ENCODE data around the gene PRDM5. TPM values are rescaled to one million over a fixed set of nuclear protein-coding genes. Genes with fewer than 3 reads are reported as not detected.

The PRDM5 gene
- total and polyA plus RNA-seq, 7 experiments from 2014 or later = 0.15 to 1.1 (median 0.54) TPM; not detected in 2

DNA sequence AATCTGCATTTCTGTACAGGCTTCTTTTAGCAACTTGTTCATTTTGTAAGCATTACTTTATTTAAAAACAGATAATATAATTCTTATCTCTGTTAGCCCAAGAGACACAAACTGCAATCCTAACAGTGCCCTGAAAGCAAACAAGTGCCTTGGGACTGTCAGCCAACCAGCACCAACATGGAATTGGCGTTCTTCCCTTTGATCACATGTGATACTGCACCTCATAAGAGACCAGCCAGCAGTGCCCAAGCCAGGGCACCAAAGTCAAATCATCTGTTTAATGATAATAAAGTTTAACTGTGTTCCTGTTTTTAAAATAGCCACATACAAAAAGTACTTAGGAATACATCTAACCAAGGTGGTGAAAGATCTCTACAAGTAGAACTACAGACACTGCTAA lies 223.2 kb downstream of the PRDM5 start:
- no peak for ATAC-seq
- peaks cover 0 to 30% (median 9%) of the 10 kb centered on the region in 5 donors for H3K27me3 Mint-ChIP-seq

DNA sequence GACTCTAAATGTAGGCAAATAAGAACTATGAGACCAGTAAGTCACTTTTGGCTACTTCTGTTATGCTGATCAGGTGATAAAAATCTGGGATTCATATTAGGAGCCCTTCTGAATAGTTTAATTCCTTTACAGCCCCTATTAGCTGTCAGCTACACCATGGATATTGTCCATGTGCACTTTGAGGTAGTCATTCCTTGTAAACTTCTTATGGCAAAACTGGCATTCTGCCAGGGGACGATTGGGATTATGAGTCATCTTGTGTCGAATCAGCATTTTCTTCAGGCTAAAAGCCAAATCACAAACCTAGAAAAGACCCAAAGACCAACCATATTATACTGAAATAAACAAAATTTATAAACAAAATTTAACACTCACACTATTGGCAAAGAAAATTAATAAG lies 227.6 kb downstream of the PRDM5 start:
- no peak overlapping the region for H3K4me3 ChIP-seq (ENCODE audit: low read length)
- intact Hi-C loops (cut with micrococcal nuclease) = no loop called here
- ATAC-seq (no peak), DNase-seq (no peak)
- H3K4me3 Mint-ChIP-seq = no peak overlapping the region
- H3K9me3 ChIP-seq (ENCODE audit: control insufficient read depth in 2 of 3, low read length in 3 of 3) = no peaks in the 10 kb centered on the region
- POLR2A ChIA-PET = no interaction called here
- H3K4me1 Mint-ChIP-seq = no peaks in the 10 kb centered on the region
- no peak overlapping the region for H3K27ac Mint-ChIP-seq
- no peaks in the 10 kb centered on the region for H3K9me3 Mint-ChIP-seq
- H3K27me3 Mint-ChIP-seq = peaks cover 0 to 15% (median 4%) of the 10 kb centered on the region in 5 donors
- H3K27ac ChIP-seq (ENCODE audit: low read depth, low read length) = no peak overlapping the region
- no peaks in the 10 kb centered on the region for H3K4me1 ChIP-seq (ENCODE audit: control insufficient read depth in 2 of 2, insufficient read depth in 2 of 2, low read length in 2 of 2)
- H3K36me3 ChIP-seq (ENCODE audit: control insufficient read depth in 2 of 3, insufficient read depth in 3 of 3, low read length in 3 of 3) = no peaks in the 10 kb centered on the region
- H3K36me3 Mint-ChIP-seq = no peaks in the 10 kb centered on the region
- CTCF ChIA-PET = no interaction called here
- H3K27me3 ChIP-seq (ENCODE audit: control insufficient read depth in 2 of 2, insufficient read depth in 2 of 2, low read length in 2 of 2) = no peaks in the 10 kb centered on the region

More for the DNA sequence above, 223.2 kb downstream of the PRDM5 start:
- no peak for DNase-seq
- ChIA-PET POLR2A (no interaction called here), CTCF (no interaction called here)
- intact Hi-C loops (cut with micrococcal nuclease) = no loop called here
- H3K36me3 Mint-ChIP-seq = peaks cover 0 to 3% (median 0%) of the 10 kb centered on the region in 5 donors
- H3K27me3 ChIP-seq (ENCODE audit: control insufficient read depth in 2 of 2, insufficient read depth in 2 of 2, low read length in 2 of 2) = no peaks in the 10 kb centered on the region
- H3K9me3 ChIP-seq (ENCODE audit: control insufficient read depth in 2 of 3, low read length in 3 of 3) = no peaks in the 10 kb centered on the region
- peaks cover 0 to 1% (median 0%) of the 10 kb centered on the region in 11 donors for H3K9me3 Mint-ChIP-seq
- H3K4me3 Mint-ChIP-seq = no peak overlapping the region
- H3K36me3 ChIP-seq (ENCODE audit: control insufficient read depth in 2 of 3, insufficient read depth in 3 of 3, low read length in 3 of 3) = no peaks in the 10 kb centered on the region
- no peak overlapping the region for H3K27ac ChIP-seq (ENCODE audit: low read depth, low read length)
- no peak overlapping the region for H3K27ac Mint-ChIP-seq
- H3K4me1 Mint-ChIP-seq = no peaks in the 10 kb centered on the region
- H3K4me1 ChIP-seq (ENCODE audit: control insufficient read depth in 2 of 2, insufficient read depth in 2 of 2, low read length in 2 of 2) = no peaks in the 10 kb centered on the region
- no peak overlapping the region for H3K4me3 ChIP-seq (ENCODE audit: low read length)

DNA sequence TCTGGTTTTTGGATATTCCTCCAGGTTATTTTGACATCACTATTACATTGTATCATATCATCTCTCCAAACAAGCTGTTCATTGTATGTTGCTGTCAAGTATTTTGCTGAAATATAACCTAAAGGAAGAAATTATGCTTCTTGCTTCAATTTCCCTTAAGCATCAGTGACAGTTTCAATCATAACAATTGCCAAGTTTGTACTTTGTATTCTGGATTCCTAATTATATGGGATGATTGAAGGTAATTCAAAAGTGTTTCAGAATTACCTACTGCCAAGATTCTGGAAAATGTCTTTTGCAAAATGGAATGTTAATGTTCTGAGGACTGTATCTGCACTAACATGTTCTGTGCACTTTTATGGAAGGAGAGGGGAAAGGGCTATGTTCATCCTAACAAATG lies 228.7 kb downstream of the PRDM5 start:
- Histone ChIP-seq H3K4me1 (ENCODE audit: control insufficient read depth in 2 of 2, insufficient read depth in 2 of 2, low read length in 2 of 2) (no peaks in the 10 kb centered on the region), H3K27me3 (ENCODE audit: control insufficient read depth in 2 of 2, insufficient read depth in 2 of 2, low read length in 2 of 2) (no peaks in the 10 kb centered on the region), H3K4me3 (ENCODE audit: low read length) (no peak overlapping the region), H3K36me3 (ENCODE audit: control insufficient read depth in 2 of 3, insufficient read depth in 3 of 3, low read length in 3 of 3) (no peaks in the 10 kb centered on the region), H3K27ac (ENCODE audit: low read depth, low read length) (no peak overlapping the region), H3K9me3 (ENCODE audit: control insufficient read depth in 2 of 3, low read length in 3 of 3) (no peaks in the 10 kb centered on the region)
- H3K27me3 Mint-ChIP-seq = peaks cover 0 to 17% (median 10%) of the 10 kb centered on the region in 5 donors
- no peaks in the 10 kb centered on the region for H3K9me3 Mint-ChIP-seq
- no peaks in the 10 kb centered on the region for H3K36me3 Mint-ChIP-seq
- ATAC-seq (no peak), DNase-seq (no peak)
- POLR2A ChIA-PET = no interaction called here
- no peaks in the 10 kb centered on the region for H3K4me1 Mint-ChIP-seq
- intact Hi-C loops (cut with micrococcal nuclease) = no loop called here
- H3K27ac Mint-ChIP-seq = no peak overlapping the region
- CTCF ChIA-PET = no interaction called here
- H3K4me3 Mint-ChIP-seq = no peak overlapping the region

DNA sequence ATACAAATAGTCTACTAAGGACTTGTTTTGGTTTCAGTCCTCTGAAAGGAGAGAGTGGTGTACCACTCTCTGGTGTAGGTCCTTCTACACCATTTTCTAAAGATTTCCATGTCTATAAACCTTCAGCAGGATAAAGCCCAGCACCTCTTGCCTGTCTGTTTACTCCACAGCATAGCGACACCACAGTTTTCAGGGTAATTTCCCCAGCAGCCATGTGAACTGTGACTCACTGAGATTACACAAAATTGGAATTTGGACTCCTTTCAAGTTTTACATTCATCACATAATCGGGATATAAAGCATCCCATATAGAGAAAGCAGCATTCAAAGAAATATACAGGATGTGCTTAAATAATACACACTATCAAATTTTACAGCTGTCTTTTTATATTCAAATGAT lies 229.6 kb downstream of the PRDM5 start:
- no peak overlapping the region for H3K27ac Mint-ChIP-seq
- no peak for ATAC-seq
- no peaks in the 10 kb centered on the region for H3K9me3 ChIP-seq (ENCODE audit: control insufficient read depth in 2 of 3, low read length in 3 of 3)

DNA sequence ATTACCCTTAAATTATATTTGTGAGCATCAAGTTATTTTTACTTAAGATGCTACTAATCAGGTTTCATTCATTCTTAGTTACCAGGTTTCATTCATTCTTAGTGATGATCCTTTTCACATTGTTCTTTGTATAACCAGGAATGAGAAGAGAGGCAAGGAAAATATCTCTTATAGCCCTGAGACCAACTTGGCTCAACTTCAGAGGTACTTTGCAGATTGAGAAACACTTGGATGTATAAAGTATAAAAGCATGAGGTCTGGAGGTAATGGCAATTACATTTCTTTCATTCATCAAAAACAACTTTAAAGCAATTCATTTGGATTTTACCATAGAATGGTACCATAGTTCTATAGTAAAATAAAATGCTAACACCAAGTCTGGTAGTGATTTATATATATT lies 231.0 kb downstream of the PRDM5 start:
- Histone ChIP-seq H3K9me3 (ENCODE audit: control insufficient read depth in 2 of 3, low read length in 3 of 3) (no peaks in the 10 kb centered on the region), H3K36me3 (ENCODE audit: control insufficient read depth in 2 of 3, insufficient read depth in 3 of 3, low read length in 3 of 3) (no peaks in the 10 kb centered on the region), H3K4me3 (ENCODE audit: low read length) (no peak overlapping the region), H3K27me3 (ENCODE audit: control insufficient read depth in 2 of 2, insufficient read depth in 2 of 2, low read length in 2 of 2) (no peaks in the 10 kb centered on the region), H3K27ac (ENCODE audit: low read depth, low read length) (no peak overlapping the region), H3K4me1 (ENCODE audit: control insufficient read depth in 2 of 2, insufficient read depth in 2 of 2, low read length in 2 of 2) (no peaks in the 10 kb centered on the region)
- CTCF ChIA-PET = no interaction called here
- DNase-seq (no peak), ATAC-seq (no peak)
- no peak overlapping the region for H3K27ac Mint-ChIP-seq
- no peak overlapping the region for H3K4me3 Mint-ChIP-seq
- H3K27me3 Mint-ChIP-seq = peaks cover 0 to 19% (median 5%) of the 10 kb centered on the region in 5 donors
- POLR2A ChIA-PET = no interaction called here
- no peaks in the 10 kb centered on the region for H3K36me3 Mint-ChIP-seq
- intact Hi-C loops (cut with micrococcal nuclease) = no loop called here
- no peaks in the 10 kb centered on the region for H3K9me3 Mint-ChIP-seq
- no peaks in the 10 kb centered on the region for H3K4me1 Mint-ChIP-seq

More for the DNA sequence above, 229.6 kb downstream of the PRDM5 start:
- Mint-ChIP-seq H3K9me3 (no peaks in the 10 kb centered on the region), H3K27me3 (peaks cover 0 to 19% (median 5%) of the 10 kb centered on the region in 5 donors), H3K4me3 (no peak overlapping the region), H3K4me1 (no peaks in the 10 kb centered on the region), H3K36me3 (no peaks in the 10 kb centered on the region)
- no peak for DNase-seq
- intact Hi-C loops (cut with micrococcal nuclease) = no loop called here
- Histone ChIP-seq H3K27ac (ENCODE audit: low read depth, low read length) (no peak overlapping the region), H3K27me3 (ENCODE audit: control insufficient read depth in 2 of 2, insufficient read depth in 2 of 2, low read length in 2 of 2) (no peaks in the 10 kb centered on the region), H3K36me3 (ENCODE audit: control insufficient read depth in 2 of 3, insufficient read depth in 3 of 3, low read length in 3 of 3) (no peaks in the 10 kb centered on the region), H3K4me1 (ENCODE audit: control insufficient read depth in 2 of 2, insufficient read depth in 2 of 2, low read length in 2 of 2) (no peaks in the 10 kb centered on the region), H3K4me3 (ENCODE audit: low read length) (no peak overlapping the region)
- CTCF ChIA-PET = no interaction called here
- POLR2A ChIA-PET = no interaction called here

DNA sequence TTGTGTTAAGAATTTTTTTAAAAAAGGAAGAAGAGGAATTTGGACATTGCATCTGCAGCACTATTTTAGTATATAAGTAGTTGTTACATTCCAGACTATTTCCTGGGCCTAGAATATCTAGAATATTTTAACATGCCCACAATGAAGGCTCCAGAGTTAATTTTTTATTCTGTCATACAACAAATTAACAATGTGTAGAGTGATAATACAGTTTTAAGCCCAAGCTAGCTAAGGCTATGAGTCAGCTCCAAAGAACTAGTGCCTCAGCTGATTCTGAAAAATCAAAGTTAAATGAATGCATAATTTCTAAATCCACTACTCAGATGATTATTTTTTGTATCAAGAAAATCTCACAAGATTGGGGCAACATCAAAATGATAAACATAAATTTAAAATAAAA lies 231.4 kb downstream of the PRDM5 start:
- CTCF ChIA-PET = no interaction called here
- Mint-ChIP-seq H3K36me3 (no peaks in the 10 kb centered on the region), H3K4me3 (no peak overlapping the region), H3K27me3 (peaks cover 0 to 19% (median 5%) of the 10 kb centered on the region in 5 donors), H3K27ac (no peak overlapping the region), H3K4me1 (no peaks in the 10 kb centered on the region), H3K9me3 (no peaks in the 10 kb centered on the region)
- Histone ChIP-seq H3K36me3 (ENCODE audit: control insufficient read depth in 2 of 3, insufficient read depth in 3 of 3, low read length in 3 of 3) (no peaks in the 10 kb centered on the region), H3K4me1 (ENCODE audit: control insufficient read depth in 2 of 2, insufficient read depth in 2 of 2, low read length in 2 of 2) (no peaks in the 10 kb centered on the region), H3K27ac (ENCODE audit: low read depth, low read length) (no peak overlapping the region), H3K9me3 (ENCODE audit: control insufficient read depth in 2 of 3, low read length in 3 of 3) (no peaks in the 10 kb centered on the region), H3K4me3 (ENCODE audit: low read length) (no peak overlapping the region), H3K27me3 (ENCODE audit: control insufficient read depth in 2 of 2, insufficient read depth in 2 of 2, low read length in 2 of 2) (no peaks in the 10 kb centered on the region)
- DNase-seq (no peak), ATAC-seq (no peak)
- POLR2A ChIA-PET = no interaction called here
- intact Hi-C loops (cut with micrococcal nuclease) = no loop called here

DNA sequence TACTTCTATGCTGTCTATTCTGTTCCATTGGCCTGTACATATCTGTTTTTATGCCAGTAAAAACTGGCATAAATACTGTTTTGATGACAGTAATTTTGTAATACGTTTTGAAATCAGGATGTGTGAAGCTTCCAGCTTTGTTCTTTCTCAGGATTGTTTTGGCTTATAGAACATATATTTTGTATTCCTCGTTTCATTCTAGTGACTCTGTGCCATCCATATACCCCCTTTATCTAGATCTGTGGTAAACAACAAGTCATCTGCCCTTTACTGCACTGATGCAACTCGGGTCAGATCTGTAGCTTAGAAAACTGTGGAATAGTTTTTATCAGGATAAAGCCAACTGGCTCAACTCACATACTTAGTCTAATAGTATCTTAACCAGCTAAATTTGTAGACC lies 233.7 kb downstream of the PRDM5 start:
- CTCF ChIA-PET = no interaction called here
- no peak overlapping the region for H3K27ac ChIP-seq (ENCODE audit: low read depth, low read length)

More for the DNA sequence above, 233.7 kb downstream of the PRDM5 start:
- H3K27ac Mint-ChIP-seq = no peak overlapping the region
- Histone ChIP-seq H3K4me3 (ENCODE audit: low read length) (no peak overlapping the region), H3K36me3 (ENCODE audit: control insufficient read depth in 2 of 3, insufficient read depth in 3 of 3, low read length in 3 of 3) (no peaks in the 10 kb centered on the region), H3K9me3 (ENCODE audit: control insufficient read depth in 2 of 3, low read length in 3 of 3) (no peaks in the 10 kb centered on the region), H3K27me3 (ENCODE audit: control insufficient read depth in 2 of 2, insufficient read depth in 2 of 2, low read length in 2 of 2) (no peaks in the 10 kb centered on the region), H3K4me1 (ENCODE audit: control insufficient read depth in 2 of 2, insufficient read depth in 2 of 2, low read length in 2 of 2) (no peaks in the 10 kb centered on the region)
- DNase-seq (no peak), ATAC-seq (no peak)
- peaks cover 0 to 9% (median 7%) of the 10 kb centered on the region in 5 donors for H3K27me3 Mint-ChIP-seq
- H3K4me1 Mint-ChIP-seq = no peaks in the 10 kb centered on the region
- H3K4me3 Mint-ChIP-seq = no peak overlapping the region
- POLR2A ChIA-PET = no interaction called here
- intact Hi-C loops (cut with micrococcal nuclease) = no loop called here
- H3K9me3 Mint-ChIP-seq = no peaks in the 10 kb centered on the region
- no peaks in the 10 kb centered on the region for H3K36me3 Mint-ChIP-seq

Data from naive thymus-derived CD4-positive, alpha-beta T cell (primary cell).